ENCODE results near the gene DPM2.

DPM2 gene

GRCh38 chr9:127959841-127960409 lies 22.3 kb upstream of the DPM2 start:
- ChIA-PET CTCF (interaction anchor here (2.7 kb wide), 1 partner anchor 17 kb away, joined by 10 read pairs; no protein-coding TSS in a partner anchor), POLR2A (no interaction called here)
- DNase-seq (ENCODE audit: extremely low spot score), result no peak
- TF ChIP-seq LEF1 (IDR thresholded peaks at IDR 0.05; ENCODE audit: borderline replicate concordance), result no peak
- TF ChIP-seq ELF4 (IDR thresholded peaks at IDR 0.05), result no peak
- TF ChIP-seq FOXA1 (IDR thresholded peaks at IDR 0.05), result no peak
- no peak for TF ChIP-seq CTBP1 (IDR thresholded peaks at IDR 0.05; ENCODE audit: borderline replicate concordance)
- no peak for TF ChIP-seq ARNT (IDR thresholded peaks at IDR 0.05)
- TF ChIP-seq SUZ12 (IDR thresholded peaks at IDR 0.05), result no peak
- TF ChIP-seq ZNF384 (IDR thresholded peaks at IDR 0.05), result no peak
- TF ChIP-seq TARDBP (IDR thresholded peaks at IDR 0.05), result no peak
- no peak for TF ChIP-seq L3MBTL2 (conservative IDR thresholded peaks at IDR 0.05)
- TF ChIP-seq FOXK2 (IDR thresholded peaks at IDR 0.05), result no peak
- TF ChIP-seq PKNOX1 (IDR thresholded peaks at IDR 0.05), result no peak
- no peak for TF ChIP-seq BHLHE40 (IDR thresholded peaks at IDR 0.05; ENCODE audit: borderline replicate concordance)
- TF ChIP-seq FOXM1 (IDR thresholded peaks at IDR 0.05; ENCODE audit: borderline replicate concordance), result no peak
- no peak for TF ChIP-seq NFRKB (IDR thresholded peaks at IDR 0.05)

- TF ChIP-seq HDGF (IDR thresholded peaks at IDR 0.05; ENCODE audit: borderline replicate concordance), result no peak
- TF ChIP-seq PKNOX1 (IDR thresholded peaks at IDR 0.05), result no peak
- TF ChIP-seq LEF1 (IDR thresholded peaks at IDR 0.05; ENCODE audit: borderline replicate concordance), result no peak
- no peak for TF ChIP-seq L3MBTL2 (conservative IDR thresholded peaks at IDR 0.05)
- no peak for TF ChIP-seq FOXM1 (IDR thresholded peaks at IDR 0.05; ENCODE audit: borderline replicate concordance)
- TF ChIP-seq NFRKB (IDR thresholded peaks at IDR 0.05), result no peak
- TF ChIP-seq ARNT (IDR thresholded peaks at IDR 0.05), result no peak
- TF ChIP-seq SUZ12 (IDR thresholded peaks at IDR 0.05), result no peak
- TF ChIP-seq FOXK2 (IDR thresholded peaks at IDR 0.05), result no peak
- ChIA-PET POLR2A (no interaction called here), CTCF (interaction anchor here (2.7 kb wide), 1 partner anchor 16 kb away, joined by 10 read pairs; no protein-coding TSS in a partner anchor)
- DNase-seq (ENCODE audit: extremely low spot score), result no peak
Observed at GRCh38 chr9:127959398-127959797, 21.7 kb upstream of the DPM2 start.

GRCh38 chr9:127958728-127959127 lies 21.1 kb upstream of the DPM2 start:
- POLR2A ChIA-PET, result no interaction called here
- no peak for TF ChIP-seq FOXA1 (IDR thresholded peaks at IDR 0.05)
- TF ChIP-seq FOXK2 (IDR thresholded peaks at IDR 0.05), result no peak
- no peak for TF ChIP-seq ELF4 (IDR thresholded peaks at IDR 0.05)
- TF ChIP-seq LEF1 (IDR thresholded peaks at IDR 0.05; ENCODE audit: borderline replicate concordance), result no peak
- no peak for TF ChIP-seq ZNF384 (IDR thresholded peaks at IDR 0.05)

GRCh38 chr9:127955294-127956015 lies 17.8 kb upstream of the DPM2 start:
- DNase-seq (ENCODE audit: extremely low spot score), result peak; percentile 45
- TF ChIP-seq BHLHE40 (IDR thresholded peaks at IDR 0.05; ENCODE audit: borderline replicate concordance) (no peak), SUZ12 (IDR thresholded peaks at IDR 0.05) (no peak), PKNOX1 (IDR thresholded peaks at IDR 0.05) (no peak), ARNT (IDR thresholded peaks at IDR 0.05) (no peak), ELF4 (IDR thresholded peaks at IDR 0.05) (no peak)
- CTCF ChIA-PET, result interaction anchor here (0.6 to 5.2 kb wide), 4 partner anchors 13 to 136 kb away, joined by 3 to 38 read pairs (median 8); no protein-coding TSS in a partner anchor
- POLR2A ChIA-PET, result interaction anchor here (1.7 kb wide), 1 partner anchor 10 kb away, joined by 5 read pairs; no protein-coding TSS in a partner anchor

More at GRCh38 chr9:127958728-127959127, 21.1 kb upstream of the DPM2 start:
- no peak for DNase-seq (ENCODE audit: extremely low spot score)
- CTCF ChIA-PET, result interaction anchor here (2.7 kb wide), 1 partner anchor 16 kb away, joined by 10 read pairs; no protein-coding TSS in a partner anchor

- CTCF ChIA-PET, result interaction anchor here (0.6 to 5.2 kb wide), 4 partner anchors 12 to 136 kb away, joined by 3 to 38 read pairs (median 8); no protein-coding TSS in a partner anchor
Observed at GRCh38 chr9:127954831-127955293, 17.2 kb upstream of the DPM2 start.

More at GRCh38 chr9:127954831-127955293, 17.2 kb upstream of the DPM2 start:
- TF ChIP-seq FOXK2 (IDR thresholded peaks at IDR 0.05), result no peak
- no peak for TF ChIP-seq ZNF384 (IDR thresholded peaks at IDR 0.05)
- TF ChIP-seq LEF1 (IDR thresholded peaks at IDR 0.05; ENCODE audit: borderline replicate concordance), result no peak
- no peak for TF ChIP-seq SUZ12 (IDR thresholded peaks at IDR 0.05)
- TF ChIP-seq SP1 (IDR thresholded peaks at IDR 0.05), result no peak
- TF ChIP-seq ELF4 (IDR thresholded peaks at IDR 0.05), result no peak
- no peak for TF ChIP-seq L3MBTL2 (conservative IDR thresholded peaks at IDR 0.05)
- TF ChIP-seq HDGF (IDR thresholded peaks at IDR 0.05; ENCODE audit: borderline replicate concordance), result no peak
- no peak for TF ChIP-seq NFRKB (IDR thresholded peaks at IDR 0.05)
- TF ChIP-seq FOXA1 (IDR thresholded peaks at IDR 0.05), result no peak
- no peak for TF ChIP-seq CTBP1 (IDR thresholded peaks at IDR 0.05; ENCODE audit: borderline replicate concordance)
- no peak for TF ChIP-seq BHLHE40 (IDR thresholded peaks at IDR 0.05; ENCODE audit: borderline replicate concordance)
- TF ChIP-seq PKNOX1 (IDR thresholded peaks at IDR 0.05), result no peak
- POLR2A ChIA-PET, result interaction anchor here (1.7 kb wide), 1 partner anchor 10 kb away, joined by 5 read pairs; no protein-coding TSS in a partner anchor
- no peak for DNase-seq (ENCODE audit: extremely low spot score)

Measured in HEK293T (cell line).